ENCODE measurements around the gene DHRS7.

The DHRS7 gene

DNA sequence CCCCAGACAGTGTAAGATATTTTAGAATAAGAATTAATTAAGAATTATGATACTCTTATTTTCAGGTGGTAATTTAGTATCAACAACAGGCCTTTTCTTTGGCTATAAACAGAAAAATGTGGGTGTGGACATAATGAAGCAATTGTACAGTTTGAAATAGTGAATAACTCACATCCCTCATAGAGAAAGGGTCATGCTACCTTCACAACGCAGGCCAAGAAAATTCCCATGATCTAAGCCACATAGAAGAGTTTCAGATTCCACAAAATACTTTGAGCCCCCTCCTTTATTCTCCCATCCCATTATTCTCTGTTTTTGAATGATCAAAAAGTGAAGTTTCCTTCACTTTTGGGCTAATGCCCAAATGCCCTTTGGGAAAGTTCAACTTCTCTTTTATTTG, 23.5 kb upstream of the DHRS7 start:
- H3K27ac ChIP-seq (ENCODE audit: low read length), result no peak overlapping the region
- no peak for DNase-seq
- H3K4me2 ChIP-seq (ENCODE audit: insufficient read depth, low read length), result no peak overlapping the region
- H4K20me1 ChIP-seq (ENCODE audit: insufficient read depth, low read length), result no peaks in the 10 kb centered on the region
- H3K9ac ChIP-seq (ENCODE audit: low read depth, low read length), result no peak overlapping the region
- H3K27me3 ChIP-seq (ENCODE audit: insufficient read depth, low read length, poor library complexity), result no peaks in the 10 kb centered on the region
- no peak for ATAC-seq (ENCODE audit: insufficient read depth, low read depth)
- no peak overlapping the region for H3K4me3 ChIP-seq (ENCODE audit: low read depth in 1 of 2, low read length in 2 of 2)
- no peak overlapping the region for H2AFZ ChIP-seq (ENCODE audit: low read depth, low read length)
- no peaks in the 10 kb centered on the region for H3K79me2 ChIP-seq (ENCODE audit: insufficient read depth, low read length)
- H3K4me1 ChIP-seq (ENCODE audit: insufficient read depth, low read length), result peaks cover 6% of the 10 kb centered on the region
- no peaks in the 10 kb centered on the region for H3K36me3 ChIP-seq (ENCODE audit: insufficient read depth, low read length)
- TF ChIP-seq, protein P1, sequence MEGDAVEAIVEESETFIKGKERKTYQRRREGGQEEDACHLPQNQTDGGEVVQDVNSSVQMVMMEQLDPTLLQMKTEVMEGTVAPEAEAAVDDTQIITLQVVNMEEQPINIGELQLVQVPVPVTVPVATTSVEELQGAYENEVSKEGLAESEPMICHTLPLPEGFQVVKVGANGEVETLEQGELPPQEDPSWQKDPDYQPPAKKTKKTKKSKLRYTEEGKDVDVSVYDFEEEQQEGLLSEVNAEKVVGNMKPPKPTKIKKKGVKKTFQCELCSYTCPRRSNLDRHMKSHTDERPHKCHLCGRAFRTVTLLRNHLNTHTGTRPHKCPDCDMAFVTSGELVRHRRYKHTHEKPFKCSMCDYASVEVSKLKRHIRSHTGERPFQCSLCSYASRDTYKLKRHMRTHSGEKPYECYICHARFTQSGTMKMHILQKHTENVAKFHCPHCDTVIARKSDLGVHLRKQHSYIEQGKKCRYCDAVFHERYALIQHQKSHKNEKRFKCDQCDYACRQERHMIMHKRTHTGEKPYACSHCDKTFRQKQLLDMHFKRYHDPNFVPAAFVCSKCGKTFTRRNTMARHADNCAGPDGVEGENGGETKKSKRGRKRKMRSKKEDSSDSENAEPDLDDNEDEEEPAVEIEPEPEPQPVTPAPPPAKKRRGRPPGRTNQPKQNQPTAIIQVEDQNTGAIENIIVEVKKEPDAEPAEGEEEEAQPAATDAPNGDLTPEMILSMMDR (IDR thresholded peaks at IDR 0.05; ENCODE audit: borderline replicate concordance, extremely low read depth, low read length, poor library complexity, severe bottlenecking), result no peak
- no peak for TF ChIP-seq EZH2 (IDR thresholded peaks at IDR 0.05; ENCODE audit: borderline replicate concordance, low read depth, low read length, severe bottlenecking)
- H3K9me3 ChIP-seq (ENCODE audit: insufficient read depth, low read length, severe bottlenecking), result no peaks in the 10 kb centered on the region

DNA sequence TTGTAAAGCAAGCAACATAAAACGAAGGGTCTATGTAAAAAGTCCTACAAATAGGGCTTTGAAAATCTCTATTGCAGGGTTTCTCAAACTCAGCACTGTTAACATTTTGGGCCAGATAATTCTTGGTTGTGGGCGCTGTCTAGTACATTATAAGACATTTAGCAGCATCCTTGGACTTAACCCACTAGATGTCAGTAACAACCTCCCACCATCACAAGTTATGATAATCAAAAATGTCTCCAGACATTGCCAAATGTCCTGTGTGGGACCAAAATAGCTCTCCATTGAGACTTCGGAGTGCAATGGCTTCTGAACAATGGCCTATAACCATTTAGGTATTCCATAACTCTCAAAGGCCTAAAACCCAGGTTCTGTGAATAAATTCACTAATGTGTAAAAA, 22.9 kb upstream of the DHRS7 start:
- no peak for DNase-seq
- H4K20me1 ChIP-seq (ENCODE audit: insufficient read depth, low read length), result no peaks in the 10 kb centered on the region
- no peaks in the 10 kb centered on the region for H3K9me3 ChIP-seq (ENCODE audit: insufficient read depth, low read length, severe bottlenecking)
- no peak overlapping the region for H3K4me3 ChIP-seq (ENCODE audit: low read depth in 1 of 2, low read length in 2 of 2)
- no peaks in the 10 kb centered on the region for H3K36me3 ChIP-seq (ENCODE audit: insufficient read depth, low read length)
- no peak for ATAC-seq (ENCODE audit: insufficient read depth, low read depth)
- TF ChIP-seq, protein P1 (IDR thresholded peaks at IDR 0.05; ENCODE audit: borderline replicate concordance, extremely low read depth, low read length, poor library complexity, severe bottlenecking), result peak; percentile 20
- TF ChIP-seq EZH2 (IDR thresholded peaks at IDR 0.05; ENCODE audit: borderline replicate concordance, low read depth, low read length, severe bottlenecking), result no peak
- no peaks in the 10 kb centered on the region for H3K27me3 ChIP-seq (ENCODE audit: insufficient read depth, low read length, poor library complexity)
- H3K27ac ChIP-seq (ENCODE audit: low read length), result no peak overlapping the region
- H3K9ac ChIP-seq (ENCODE audit: low read depth, low read length), result no peak overlapping the region
- no peaks in the 10 kb centered on the region for H3K79me2 ChIP-seq (ENCODE audit: insufficient read depth, low read length)
- no peak overlapping the region for H2AFZ ChIP-seq (ENCODE audit: low read depth, low read length)
- peaks cover 7% of the 10 kb centered on the region for H3K4me1 ChIP-seq (ENCODE audit: insufficient read depth, low read length)
- H3K4me2 ChIP-seq (ENCODE audit: insufficient read depth, low read length), result no peak overlapping the region

DNA sequence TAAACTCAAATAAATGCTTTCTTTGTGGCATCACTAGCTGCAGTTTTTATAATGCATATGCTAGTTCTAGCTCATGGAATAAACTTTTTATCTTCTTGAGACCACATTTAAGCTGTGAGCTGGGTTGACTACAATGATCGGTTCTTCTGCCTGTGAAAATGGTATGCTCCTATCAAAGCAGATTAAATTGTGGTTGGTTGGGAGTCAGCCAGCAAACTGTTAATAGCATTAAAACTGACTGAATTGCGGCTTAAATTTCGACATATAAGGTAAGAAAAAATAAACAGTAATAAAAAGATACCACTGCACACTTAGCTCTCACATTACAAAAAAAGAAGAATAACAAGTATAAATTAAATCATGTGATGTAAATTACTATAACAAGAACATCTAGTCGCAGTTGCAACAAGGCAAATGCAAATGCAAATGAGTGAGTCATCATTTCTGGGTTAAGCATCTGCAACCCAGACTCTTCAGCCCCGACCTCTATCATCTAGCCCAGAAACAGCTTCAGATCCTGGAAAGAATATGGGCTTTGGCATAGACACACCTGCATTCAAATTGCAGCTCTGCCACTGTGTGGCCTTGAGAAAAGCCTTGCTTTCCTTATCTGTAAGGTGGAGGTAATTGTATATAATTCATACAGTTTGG, 19.8 kb upstream of the DHRS7 start:
- Histone ChIP-seq H4K20me1 (ENCODE audit: insufficient read depth, low read length) (no peaks in the 10 kb centered on the region), H3K36me3 (ENCODE audit: insufficient read depth, low read length) (no peaks in the 10 kb centered on the region), H3K9ac (ENCODE audit: low read depth, low read length) (no peak overlapping the region), H2AFZ (ENCODE audit: low read depth, low read length) (no peak overlapping the region; the same call in 1 of the 2 replicates), H3K79me2 (ENCODE audit: insufficient read depth, low read length) (no peaks in the 10 kb centered on the region), H3K4me2 (ENCODE audit: insufficient read depth, low read length) (no peak overlapping the region), H3K9me3 (ENCODE audit: insufficient read depth, low read length, severe bottlenecking) (no peaks in the 10 kb centered on the region), H3K27me3 (ENCODE audit: insufficient read depth, low read length, poor library complexity) (no peaks in the 10 kb centered on the region), H3K4me3 (ENCODE audit: low read depth in 1 of 2, low read length in 2 of 2) (no peak overlapping the region), H3K4me1 (ENCODE audit: insufficient read depth, low read length) (peaks cover 7% of the 10 kb centered on the region), H3K27ac (ENCODE audit: low read length) (no peak overlapping the region)
- ATAC-seq (ENCODE audit: insufficient read depth, low read depth) (no peak), DNase-seq (no peak)
- TF ChIP-seq, protein P1 (IDR thresholded peaks at IDR 0.05; ENCODE audit: borderline replicate concordance, extremely low read depth, low read length, poor library complexity, severe bottlenecking), result no peak
- no peak for TF ChIP-seq EZH2 (IDR thresholded peaks at IDR 0.05; ENCODE audit: borderline replicate concordance, low read depth, low read length, severe bottlenecking)
